Measurements from ENCODE around the gene TRIP4. TPM values are rescaled to one million over a fixed set of nuclear protein-coding genes. Genes with fewer than 3 reads are reported as not detected.

Gene TRIP4
- total RNA-seq, 3 donors from 2014 or later, result 23.8 to 36.9 (median 28.2) TPM

GRCh38 chr15:64466408-64467141, 78.9 kb downstream of the TRIP4 start:
- H3K4me3 ChIP-seq, result no peak overlapping the region
- intact Hi-C loops (cut with DNase I, micrococcal nuclease), result no loop called here
- H3K36me3 ChIP-seq (ENCODE audit: low read depth), result no peaks in the 10 kb centered on the region
- no peak for ATAC-seq
- peaks cover 21% of the 10 kb centered on the region for H3K4me1 ChIP-seq (ENCODE audit: low read depth)
- TF ChIP-seq, protein P1, sequence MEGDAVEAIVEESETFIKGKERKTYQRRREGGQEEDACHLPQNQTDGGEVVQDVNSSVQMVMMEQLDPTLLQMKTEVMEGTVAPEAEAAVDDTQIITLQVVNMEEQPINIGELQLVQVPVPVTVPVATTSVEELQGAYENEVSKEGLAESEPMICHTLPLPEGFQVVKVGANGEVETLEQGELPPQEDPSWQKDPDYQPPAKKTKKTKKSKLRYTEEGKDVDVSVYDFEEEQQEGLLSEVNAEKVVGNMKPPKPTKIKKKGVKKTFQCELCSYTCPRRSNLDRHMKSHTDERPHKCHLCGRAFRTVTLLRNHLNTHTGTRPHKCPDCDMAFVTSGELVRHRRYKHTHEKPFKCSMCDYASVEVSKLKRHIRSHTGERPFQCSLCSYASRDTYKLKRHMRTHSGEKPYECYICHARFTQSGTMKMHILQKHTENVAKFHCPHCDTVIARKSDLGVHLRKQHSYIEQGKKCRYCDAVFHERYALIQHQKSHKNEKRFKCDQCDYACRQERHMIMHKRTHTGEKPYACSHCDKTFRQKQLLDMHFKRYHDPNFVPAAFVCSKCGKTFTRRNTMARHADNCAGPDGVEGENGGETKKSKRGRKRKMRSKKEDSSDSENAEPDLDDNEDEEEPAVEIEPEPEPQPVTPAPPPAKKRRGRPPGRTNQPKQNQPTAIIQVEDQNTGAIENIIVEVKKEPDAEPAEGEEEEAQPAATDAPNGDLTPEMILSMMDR (IDR thresholded peaks at IDR 0.05), result no peak
- no peaks in the 10 kb centered on the region for H3K9me3 ChIP-seq
- DNase-seq, result no peak

DNA sequence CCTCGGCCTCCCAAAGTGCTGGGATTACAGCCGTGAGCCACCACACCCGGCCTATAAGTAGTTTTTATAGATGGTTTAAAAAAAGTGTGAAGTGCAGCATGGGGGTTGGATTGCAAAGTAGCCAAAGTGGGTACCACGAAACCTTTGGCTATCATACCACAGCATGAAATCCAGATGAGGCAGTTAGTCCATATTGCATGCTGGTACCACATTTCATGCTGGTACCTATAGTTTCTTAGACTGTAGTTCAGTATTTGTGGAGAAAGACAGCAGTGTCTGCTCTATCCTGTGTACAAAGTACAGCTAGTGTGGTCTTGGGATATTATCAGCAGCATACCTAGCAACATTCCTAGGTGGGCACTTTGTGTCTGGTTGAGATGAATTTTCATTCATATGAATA, 84.5 kb downstream of the TRIP4 start:
- H3K4me1 ChIP-seq (ENCODE audit: low read depth), result no peaks in the 10 kb centered on the region
- no peak for DNase-seq
- TF ChIP-seq, protein P1 (IDR thresholded peaks at IDR 0.05), result no peak
- no peak overlapping the region for H3K4me3 ChIP-seq
- no peaks in the 10 kb centered on the region for H3K36me3 ChIP-seq (ENCODE audit: low read depth)
- intact Hi-C loops (cut with DNase I, micrococcal nuclease), result no loop called here
- no peaks in the 10 kb centered on the region for H3K9me3 ChIP-seq
- no peak for ATAC-seq

DNA sequence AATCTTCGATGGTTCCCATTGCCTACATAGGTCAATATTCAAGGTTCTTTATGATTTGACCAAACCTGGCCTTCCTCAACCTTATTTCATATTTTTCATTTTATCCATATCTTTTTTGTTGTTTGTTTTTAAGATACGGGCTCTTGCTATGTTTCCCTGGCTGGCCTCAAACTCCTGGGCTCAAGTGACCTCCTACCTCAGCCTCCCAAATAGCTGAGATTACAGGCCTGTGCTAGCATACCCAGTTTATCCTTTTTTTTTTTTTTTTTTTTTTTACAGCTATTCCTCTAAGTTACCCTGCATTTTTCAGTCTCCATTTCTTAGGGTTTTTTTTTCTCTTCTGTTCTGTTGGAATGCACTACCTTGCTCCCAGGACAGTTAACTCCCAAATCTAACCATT, 87.2 kb downstream of the TRIP4 start:
- Histone ChIP-seq H3K4me1 (ENCODE audit: low read depth) (no peaks in the 10 kb centered on the region), H3K4me3 (no peak overlapping the region), H3K36me3 (ENCODE audit: low read depth) (no peaks in the 10 kb centered on the region), H3K9me3 (no peaks in the 10 kb centered on the region)
- intact Hi-C loops (cut with DNase I, micrococcal nuclease), result no loop called here
- ATAC-seq (no peak), DNase-seq (no peak)
- TF ChIP-seq, protein P1 (IDR thresholded peaks at IDR 0.05), result no peak

DNA sequence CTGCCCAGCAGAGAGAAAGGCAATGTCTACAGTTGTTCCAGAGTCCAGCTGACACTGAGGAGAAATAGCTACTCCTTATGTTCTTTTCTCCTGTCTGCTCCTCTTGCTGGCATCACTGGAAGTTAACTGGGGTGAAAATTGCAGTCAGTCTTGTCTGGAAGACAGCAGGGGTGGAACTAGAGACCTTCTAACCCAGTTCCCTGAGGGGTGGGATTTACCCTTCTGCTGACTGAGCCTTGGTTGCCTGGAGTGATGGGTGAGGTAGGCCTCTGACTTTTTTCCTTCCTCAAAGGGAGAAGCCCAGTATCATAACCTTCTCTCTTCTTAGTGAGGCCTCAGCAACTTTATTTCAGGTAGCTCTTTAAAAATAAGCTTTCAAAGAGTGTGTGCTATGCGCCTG, 88.9 kb downstream of the TRIP4 start:
- no peak overlapping the region for H3K4me3 ChIP-seq
- no peak for DNase-seq
- no peak for ATAC-seq
- no peaks in the 10 kb centered on the region for H3K36me3 ChIP-seq (ENCODE audit: low read depth)
- H3K9me3 ChIP-seq, result no peaks in the 10 kb centered on the region
- no peaks in the 10 kb centered on the region for H3K4me1 ChIP-seq (ENCODE audit: low read depth)
- intact Hi-C loops (cut with DNase I, micrococcal nuclease), result no loop called here
- TF ChIP-seq, protein P1 (IDR thresholded peaks at IDR 0.05), result no peak

DNA sequence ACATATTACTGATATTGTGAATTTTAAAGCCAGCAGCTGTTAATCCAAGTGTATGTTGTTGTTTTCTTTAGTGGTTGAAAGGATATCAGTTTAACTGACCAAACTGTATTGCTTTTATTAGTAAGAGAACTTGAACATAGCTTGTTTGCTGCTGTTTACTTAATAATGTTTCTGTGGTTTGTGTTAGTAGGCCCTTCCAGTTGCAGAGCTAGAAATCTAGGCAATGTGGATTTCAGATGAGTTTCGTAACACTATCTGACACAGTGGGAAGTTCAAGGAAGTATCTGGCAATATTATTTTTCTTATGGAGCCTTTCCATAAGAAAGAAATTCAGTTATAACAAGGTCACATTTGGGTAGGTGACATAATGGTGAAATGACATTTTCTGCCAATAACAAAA, 91.2 kb downstream of the TRIP4 start:
- intact Hi-C loops (cut with DNase I, micrococcal nuclease), result no loop called here
- no peak for ATAC-seq
- TF ChIP-seq, protein P1 (IDR thresholded peaks at IDR 0.05), result no peak
- H3K4me1 ChIP-seq (ENCODE audit: low read depth), result no peaks in the 10 kb centered on the region
- H3K36me3 ChIP-seq (ENCODE audit: low read depth), result no peaks in the 10 kb centered on the region
- H3K4me3 ChIP-seq, result no peak overlapping the region
- H3K9me3 ChIP-seq, result no peaks in the 10 kb centered on the region
- DNase-seq, result no peak
